ENCODE measurements around the gene MRPL21. TPM values are rescaled to one million over a fixed set of nuclear protein-coding genes. Genes with fewer than 3 reads are reported as not detected.

The MRPL21 gene
- total RNA-seq, 1 donor from 2014 or later = 52.5 TPM

- no peak for DNase-seq (ENCODE audit: low spot score in 2 of 2, unreplicated experiment in 2 of 2)
- Mint-ChIP-seq H3K4me3 (no peak overlapping the region), H3K9me3 (peaks cover 22% of the 10 kb centered on the region), H3K4me1 (no peaks in the 10 kb centered on the region), H3K27me3 (ENCODE audit: low read depth) (no peaks in the 10 kb centered on the region), H3K27ac (no peak overlapping the region), H3K36me3 (peaks cover 77% of the 10 kb centered on the region)
- TF ChIP-seq CTCF (IDR thresholded peaks at IDR 0.05; ENCODE audit: unreplicated experiment) = no peak
Observed at GRCh38 chr11:68925611-68926010, 22.0 kb upstream of the MRPL21 start.

- H3K27me3 Mint-ChIP-seq (ENCODE audit: low read depth) = no peaks in the 10 kb centered on the region
- no peak overlapping the region for H3K27ac Mint-ChIP-seq
- H3K4me1 Mint-ChIP-seq = no peaks in the 10 kb centered on the region
- DNase-seq (ENCODE audit: low spot score in 2 of 2, unreplicated experiment in 2 of 2) = no peak
- peaks cover 72% of the 10 kb centered on the region for H3K36me3 Mint-ChIP-seq
- H3K9me3 Mint-ChIP-seq = peaks cover 22% of the 10 kb centered on the region
- TF ChIP-seq CTCF (IDR thresholded peaks at IDR 0.05; ENCODE audit: unreplicated experiment) = no peak
- no peak overlapping the region for H3K4me3 Mint-ChIP-seq
Observed at GRCh38 chr11:68924073-68924925, 20.7 kb upstream of the MRPL21 start.

- Mint-ChIP-seq H3K36me3 (peaks cover 74% of the 10 kb centered on the region), H3K9me3 (peaks cover 22% of the 10 kb centered on the region), H3K4me3 (no peak overlapping the region), H3K27me3 (ENCODE audit: low read depth) (no peaks in the 10 kb centered on the region), H3K4me1 (no peaks in the 10 kb centered on the region), H3K27ac (no peak overlapping the region)
- DNase-seq (ENCODE audit: low spot score in 2 of 2, unreplicated experiment in 2 of 2) = no peak
- TF ChIP-seq CTCF (IDR thresholded peaks at IDR 0.05; ENCODE audit: unreplicated experiment) = no peak
Observed at GRCh38 chr11:68923614-68924013, 20.0 kb upstream of the MRPL21 start.

GRCh38 chr11:68916439-68916838, 12.8 kb upstream of the MRPL21 start:
- no peak for TF ChIP-seq CTCF (IDR thresholded peaks at IDR 0.05; ENCODE audit: unreplicated experiment)
- Mint-ChIP-seq H3K9me3 (no peaks in the 10 kb centered on the region), H3K4me3 (no peak overlapping the region), H3K4me1 (no peaks in the 10 kb centered on the region), H3K27me3 (ENCODE audit: low read depth) (no peaks in the 10 kb centered on the region), H3K36me3 (peaks cover 41% of the 10 kb centered on the region), H3K27ac (no peak overlapping the region)
- no peak for DNase-seq (ENCODE audit: low spot score in 2 of 2, unreplicated experiment in 2 of 2)

GRCh38 chr11:68914761-68915160, 11.1 kb upstream of the MRPL21 start:
- no peak for DNase-seq (ENCODE audit: low spot score in 2 of 2, unreplicated experiment in 2 of 2)

More at GRCh38 chr11:68914761-68915160, 11.1 kb upstream of the MRPL21 start:
- Mint-ChIP-seq H3K4me3 (no peak overlapping the region), H3K9me3 (no peaks in the 10 kb centered on the region), H3K27ac (no peak overlapping the region), H3K36me3 (peaks cover 41% of the 10 kb centered on the region), H3K4me1 (no peaks in the 10 kb centered on the region), H3K27me3 (ENCODE audit: low read depth) (no peaks in the 10 kb centered on the region)
- TF ChIP-seq CTCF (IDR thresholded peaks at IDR 0.05; ENCODE audit: unreplicated experiment) = no peak

Data from mesothelial cell of epicardium (in vitro differentiated cells).